Neuron (in vitro differentiated cells): ENCODE measurements around the gene CHN2.

Source experiments
- H2AFZ ChIP-seq: one replicate; pipeline ENCODE4 v1.6.1; 2013; ENCODE audit warnings: low read depth, mild to moderate bottlenecking, inconsistent platforms, low read length, moderate library complexity
- H3K27me3 ChIP-seq: one replicate; pipeline ENCODE4 v1.6.1; 2013; ENCODE audit warnings: low read length; ENCODE audit not compliant: insufficient read depth
- H3K36me3 ChIP-seq: one replicate; pipeline ENCODE4 v1.6.1; 2013; ENCODE audit warnings: low read length; ENCODE audit not compliant: insufficient read depth
- H3K4me1 ChIP-seq: one replicate; pipeline ENCODE4 v1.6.1; 2013; ENCODE audit warnings: low read length; ENCODE audit not compliant: insufficient read depth
- H3K4me3 ChIP-seq: 2 replicates; pipeline ENCODE4 v1.5.1; 2013; ENCODE audit warnings: mild to moderate bottlenecking, low read length, moderate library complexity
- H3K9me3 ChIP-seq: one replicate; pipeline ENCODE4 v1.6.1; 2013; ENCODE audit warnings: low read length

The CHN2 gene

DNA sequence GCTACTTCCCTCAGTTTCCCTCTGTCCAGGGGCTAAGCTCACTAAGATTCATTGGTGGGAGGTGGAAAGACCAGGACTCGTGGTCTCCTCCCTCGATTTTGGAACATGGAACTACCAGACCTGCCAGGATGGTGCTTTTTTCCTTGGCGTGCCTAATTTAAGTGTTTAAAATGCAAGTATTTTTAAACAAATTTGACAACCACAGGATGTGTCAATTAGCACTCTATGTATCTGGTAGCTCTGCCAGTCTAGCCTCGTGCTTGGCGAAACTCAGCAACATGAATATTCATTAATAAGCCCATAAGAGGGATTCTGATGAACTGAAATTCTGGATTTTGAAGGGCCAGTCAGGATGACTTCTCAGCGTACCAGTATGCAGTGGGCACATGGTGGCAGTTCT, 224.1 kb downstream of the CHN2 start:
- Histone ChIP-seq H3K4me1 (no peaks in the 10 kb centered on the region), H3K9me3 (no peaks in the 10 kb centered on the region), H2AFZ (no peak overlapping the region), H3K4me3 (no peak overlapping the region), H3K27me3 (no peaks in the 10 kb centered on the region), H3K36me3 (no peaks in the 10 kb centered on the region)

DNA sequence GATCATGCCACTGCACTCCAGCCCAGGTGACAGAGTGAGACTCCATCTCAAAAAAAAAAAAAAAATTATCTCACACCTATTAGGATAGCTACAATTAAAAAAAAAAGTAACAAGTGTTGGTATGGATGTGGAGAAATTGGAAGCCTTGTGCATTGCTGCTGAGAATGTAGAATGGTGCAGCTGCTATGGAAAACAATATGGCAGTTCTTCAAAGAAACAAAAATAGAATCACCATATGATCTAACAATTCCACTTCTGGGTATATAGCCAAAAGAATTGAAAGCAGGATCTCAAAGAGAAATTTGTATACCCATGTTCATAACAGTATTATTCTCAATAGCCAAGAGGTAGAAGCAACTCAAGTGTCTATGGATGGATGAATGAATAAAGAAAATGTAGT, 225.4 kb downstream of the CHN2 start:
- H2AFZ ChIP-seq: no peak overlapping the region
- H3K9me3 ChIP-seq: no peaks in the 10 kb centered on the region
- no peaks in the 10 kb centered on the region for H3K36me3 ChIP-seq
- no peaks in the 10 kb centered on the region for H3K4me1 ChIP-seq
- H3K27me3 ChIP-seq: no peaks in the 10 kb centered on the region
- no peak overlapping the region for H3K4me3 ChIP-seq

DNA sequence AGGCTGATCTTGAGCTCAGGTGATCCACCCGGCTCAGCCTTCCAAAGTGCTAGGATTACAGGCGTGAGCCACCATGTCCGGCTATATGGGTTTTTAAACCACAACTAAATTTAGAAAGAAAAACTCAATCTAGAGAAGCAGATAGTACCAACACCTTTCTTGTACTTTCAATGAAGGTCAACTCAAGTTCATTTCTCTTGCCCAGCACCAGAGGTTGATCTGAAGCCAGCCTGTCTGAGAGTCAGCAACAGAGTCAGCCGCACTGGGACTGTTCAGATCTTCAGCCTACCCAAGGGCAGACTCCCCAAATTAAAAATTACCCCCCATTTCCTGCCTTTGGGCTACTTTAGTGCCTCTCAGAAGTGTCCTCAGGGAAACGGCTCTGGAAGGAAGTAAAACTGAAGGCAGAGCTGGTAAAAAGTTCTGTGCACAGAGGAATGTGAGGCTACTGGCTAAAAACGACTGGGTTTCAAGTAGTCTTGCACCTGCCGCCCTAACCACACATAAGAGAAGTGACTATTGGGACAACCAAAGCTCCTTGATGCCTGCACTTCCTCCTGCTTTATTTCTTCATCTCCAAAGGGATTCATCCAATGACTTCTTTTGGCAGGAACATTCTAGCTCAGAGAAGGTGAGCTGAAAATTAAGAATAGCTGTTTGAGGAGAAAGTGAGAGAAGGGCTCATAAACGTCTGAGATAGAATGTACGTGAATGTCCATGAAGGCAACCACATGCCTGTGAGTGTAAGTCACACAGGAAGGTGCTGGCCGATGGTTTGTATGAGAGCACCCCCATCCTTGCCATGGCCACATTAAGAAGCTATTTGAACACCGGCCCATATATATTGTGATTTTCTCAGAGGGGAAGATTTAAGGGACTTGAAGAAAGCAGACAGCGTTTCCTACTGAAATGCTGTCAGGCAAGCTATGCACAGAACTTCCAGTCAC, 226.7 kb downstream of the CHN2 start:
- Histone ChIP-seq H3K36me3 (no peaks in the 10 kb centered on the region), H3K27me3 (no peaks in the 10 kb centered on the region), H3K9me3 (no peaks in the 10 kb centered on the region), H3K4me1 (no peaks in the 10 kb centered on the region), H3K4me3 (no peak overlapping the region), H2AFZ (no peak overlapping the region)

DNA sequence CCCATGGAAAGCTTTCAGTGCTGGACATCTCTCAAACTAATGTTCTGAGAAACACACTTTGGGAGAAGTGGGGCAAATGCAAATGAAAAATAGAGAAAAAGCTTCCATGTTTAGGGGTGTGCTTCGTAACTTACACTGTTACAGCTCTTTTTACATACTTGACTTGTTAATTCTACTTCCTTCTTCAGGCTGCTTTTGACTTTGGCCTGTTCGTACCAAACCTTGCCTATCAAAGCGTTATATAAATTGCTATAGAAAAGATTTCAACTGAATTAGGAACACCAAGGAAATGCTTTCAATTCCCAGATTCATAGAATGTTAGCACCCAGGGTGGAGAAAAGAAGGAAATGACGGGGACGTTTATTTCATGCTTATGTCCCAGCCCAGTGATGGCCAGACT, 228.3 kb downstream of the CHN2 start:
- no peak overlapping the region for H2AFZ ChIP-seq
- no peaks in the 10 kb centered on the region for H3K27me3 ChIP-seq
- no peaks in the 10 kb centered on the region for H3K4me1 ChIP-seq
- no peaks in the 10 kb centered on the region for H3K36me3 ChIP-seq
- no peaks in the 10 kb centered on the region for H3K9me3 ChIP-seq
- H3K4me3 ChIP-seq: no peak overlapping the region

GRCh38 chr7:29424295-29424983, 229.9 kb downstream of the CHN2 start:
- H2AFZ ChIP-seq: no peak overlapping the region
- H3K4me1 ChIP-seq: no peaks in the 10 kb centered on the region
- H3K36me3 ChIP-seq: no peaks in the 10 kb centered on the region
- H3K27me3 ChIP-seq: no peaks in the 10 kb centered on the region
- no peak overlapping the region for H3K4me3 ChIP-seq
- H3K9me3 ChIP-seq: no peaks in the 10 kb centered on the region

GRCh38 chr7:29424984-29425309, 230.4 kb downstream of the CHN2 start:
- Histone ChIP-seq H3K4me1 (no peaks in the 10 kb centered on the region), H3K4me3 (no peak overlapping the region), H3K9me3 (no peaks in the 10 kb centered on the region), H3K36me3 (no peaks in the 10 kb centered on the region), H3K27me3 (no peaks in the 10 kb centered on the region), H2AFZ (no peak overlapping the region)

DNA sequence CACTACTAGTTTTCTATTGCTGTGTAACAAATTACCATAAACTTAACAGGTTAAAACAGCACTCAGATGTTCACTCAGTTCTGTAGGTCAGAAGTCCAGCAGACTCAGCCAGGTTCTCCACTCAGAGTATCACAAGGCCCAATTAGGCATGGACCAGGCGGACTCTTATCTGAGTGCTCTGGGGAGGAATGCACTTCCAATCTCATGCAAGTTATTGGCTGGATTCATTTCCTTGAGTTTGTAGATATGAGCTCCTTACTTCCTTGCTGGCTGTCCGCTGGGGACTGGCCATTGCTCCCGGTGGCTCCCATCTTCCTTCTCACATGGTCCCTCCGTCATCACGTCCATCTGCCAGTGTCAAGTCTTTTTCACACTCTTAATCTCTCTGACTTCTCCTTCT, 232.0 kb downstream of the CHN2 start:
- Histone ChIP-seq H3K9me3 (no peaks in the 10 kb centered on the region), H3K4me3 (no peak overlapping the region), H3K27me3 (no peaks in the 10 kb centered on the region), H2AFZ (no peak overlapping the region), H3K36me3 (no peaks in the 10 kb centered on the region), H3K4me1 (no peaks in the 10 kb centered on the region)

GRCh38 chr7:29429401-29429800, 234.8 kb downstream of the CHN2 start:
- no peak overlapping the region for H2AFZ ChIP-seq

GRCh38 chr7:29430279-29430949, 235.8 kb downstream of the CHN2 start:
- Histone ChIP-seq H3K27me3 (no peaks in the 10 kb centered on the region), H2AFZ (no peak overlapping the region), H3K4me3 (no peak overlapping the region), H3K4me1 (no peaks in the 10 kb centered on the region), H3K36me3 (no peaks in the 10 kb centered on the region), H3K9me3 (no peaks in the 10 kb centered on the region)

More at GRCh38 chr7:29429401-29429800, 234.8 kb downstream of the CHN2 start:
- Histone ChIP-seq H3K27me3 (no peaks in the 10 kb centered on the region), H3K4me3 (no peak overlapping the region), H3K9me3 (no peaks in the 10 kb centered on the region), H3K36me3 (no peaks in the 10 kb centered on the region), H3K4me1 (no peaks in the 10 kb centered on the region)

GRCh38 chr7:29431686-29432085, 237.1 kb downstream of the CHN2 start:
- Histone ChIP-seq H3K27me3 (peaks cover 2% of the 10 kb centered on the region), H3K4me1 (no peaks in the 10 kb centered on the region), H2AFZ (no peak overlapping the region), H3K36me3 (no peaks in the 10 kb centered on the region), H3K4me3 (no peak overlapping the region), H3K9me3 (no peaks in the 10 kb centered on the region)

DNA sequence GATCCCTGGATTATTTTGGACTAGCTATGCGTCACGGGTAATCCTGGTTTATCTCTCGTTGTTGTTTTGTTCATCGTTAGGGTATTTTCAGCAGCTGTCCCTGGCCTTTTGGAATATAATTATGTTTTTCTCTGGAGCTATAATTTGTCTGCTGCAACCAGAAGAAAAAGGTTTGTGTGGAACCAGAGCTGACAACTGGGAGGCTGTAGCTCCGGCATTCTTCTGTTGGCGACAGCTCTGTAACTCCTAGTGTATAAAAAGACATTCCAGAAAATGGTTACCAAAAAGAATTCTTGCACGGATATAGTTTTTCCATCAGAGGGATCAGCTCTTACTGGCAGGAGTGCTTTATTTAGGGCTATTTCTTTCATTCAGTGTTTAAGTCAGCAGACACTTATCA, 238.1 kb downstream of the CHN2 start:
- no peaks in the 10 kb centered on the region for H3K4me1 ChIP-seq
- peaks cover 2% of the 10 kb centered on the region for H3K27me3 ChIP-seq
- H3K36me3 ChIP-seq: no peaks in the 10 kb centered on the region
- no peak overlapping the region for H3K4me3 ChIP-seq
- no peak overlapping the region for H2AFZ ChIP-seq
- H3K9me3 ChIP-seq: no peaks in the 10 kb centered on the region

DNA sequence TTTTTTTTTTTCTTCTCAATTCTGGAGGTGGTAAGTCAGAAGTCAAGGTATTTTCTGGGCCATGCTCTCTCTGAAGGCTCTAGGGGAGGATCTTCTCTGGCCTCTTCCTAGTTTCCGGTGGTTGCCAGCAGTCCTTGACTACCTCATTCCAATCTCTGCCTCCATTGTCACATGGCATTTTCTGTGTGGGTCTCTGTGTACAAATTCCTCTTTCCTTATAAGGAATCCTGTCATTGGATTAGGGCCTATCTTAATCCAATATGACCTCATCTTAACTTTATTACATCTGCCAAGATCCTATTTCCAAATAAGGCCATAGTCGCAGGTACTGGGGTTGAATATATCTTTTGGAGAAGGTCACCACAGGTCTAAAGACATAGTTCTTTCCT, 239.8 kb downstream of the CHN2 start:
- Histone ChIP-seq H3K4me3 (no peak overlapping the region), H3K9me3 (no peaks in the 10 kb centered on the region), H3K4me1 (no peaks in the 10 kb centered on the region), H3K27me3 (peaks cover 2% of the 10 kb centered on the region), H3K36me3 (no peaks in the 10 kb centered on the region), H2AFZ (no peak overlapping the region)

- Histone ChIP-seq H3K36me3 (no peaks in the 10 kb centered on the region), H3K4me3 (no peak overlapping the region), H2AFZ (no peak overlapping the region)
These were observed 240.6 kb downstream of the CHN2 start for GRCh38 chr7:29435167-29435566.

More at GRCh38 chr7:29435167-29435566, 240.6 kb downstream of the CHN2 start:
- peaks cover 2% of the 10 kb centered on the region for H3K27me3 ChIP-seq
- H3K9me3 ChIP-seq: no peaks in the 10 kb centered on the region
- H3K4me1 ChIP-seq: no peaks in the 10 kb centered on the region
